DND-41 (cell line): Measurements from ENCODE around the gene CACNA2D3.

Source experiments
- EZH2 ChIP-seq: IDR thresholded peaks from 3 replicates; pipeline ENCODE4 v1.6.1; 2012; ENCODE audit warnings: borderline replicate concordance, low read depth, mild to moderate bottlenecking, moderate library complexity, low read length, inconsistent platforms; ENCODE audit not compliant: severe bottlenecking
- TF ChIP-seq, protein P1 (sequence below): IDR thresholded peaks from 2 replicates; pipeline ENCODE4 v1.5.1; 2012; ENCODE audit warnings: borderline replicate concordance, low read length, moderate library complexity, mild to moderate bottlenecking; ENCODE audit not compliant: poor library complexity, severe bottlenecking; ENCODE audit errors: extremely low read depth

GRCh38 chr3:54144284-54144683, 21.9 kb downstream of the CACNA2D3 start:
- TF ChIP-seq, protein P1, sequence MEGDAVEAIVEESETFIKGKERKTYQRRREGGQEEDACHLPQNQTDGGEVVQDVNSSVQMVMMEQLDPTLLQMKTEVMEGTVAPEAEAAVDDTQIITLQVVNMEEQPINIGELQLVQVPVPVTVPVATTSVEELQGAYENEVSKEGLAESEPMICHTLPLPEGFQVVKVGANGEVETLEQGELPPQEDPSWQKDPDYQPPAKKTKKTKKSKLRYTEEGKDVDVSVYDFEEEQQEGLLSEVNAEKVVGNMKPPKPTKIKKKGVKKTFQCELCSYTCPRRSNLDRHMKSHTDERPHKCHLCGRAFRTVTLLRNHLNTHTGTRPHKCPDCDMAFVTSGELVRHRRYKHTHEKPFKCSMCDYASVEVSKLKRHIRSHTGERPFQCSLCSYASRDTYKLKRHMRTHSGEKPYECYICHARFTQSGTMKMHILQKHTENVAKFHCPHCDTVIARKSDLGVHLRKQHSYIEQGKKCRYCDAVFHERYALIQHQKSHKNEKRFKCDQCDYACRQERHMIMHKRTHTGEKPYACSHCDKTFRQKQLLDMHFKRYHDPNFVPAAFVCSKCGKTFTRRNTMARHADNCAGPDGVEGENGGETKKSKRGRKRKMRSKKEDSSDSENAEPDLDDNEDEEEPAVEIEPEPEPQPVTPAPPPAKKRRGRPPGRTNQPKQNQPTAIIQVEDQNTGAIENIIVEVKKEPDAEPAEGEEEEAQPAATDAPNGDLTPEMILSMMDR: no peak
- TF ChIP-seq EZH2: no peak
